Dendritic cell treated with granulocyte-macrophage colony-stimulating factor and Interleukin-4, amounts not matched to agents 40 ng/mL and 50 ng/mL, for 4 days (primary cell): ENCODE results near the gene PTGES3.

Experiments
- H3K27ac Mint-ChIP-seq: one replicate; pipeline ENCODE4 v1.8.0; 2022; ENCODE audit warnings: mild to moderate bottlenecking, mixed read lengths
- H3K27me3 Mint-ChIP-seq: one replicate; pipeline ENCODE4 v1.8.0; 2022; ENCODE audit warnings: mild to moderate bottlenecking, mixed read lengths
- H3K36me3 Mint-ChIP-seq: one replicate; pipeline ENCODE4 v1.8.0; 2022; ENCODE audit warnings: low read depth, mixed read lengths
- H3K4me1 Mint-ChIP-seq: one replicate; pipeline ENCODE4 v1.8.0; 2022; ENCODE audit warnings: low read depth, mixed read lengths
- H3K4me3 Mint-ChIP-seq: one replicate; pipeline ENCODE4 v1.8.0; 2022; ENCODE audit warnings: mild to moderate bottlenecking, moderate library complexity, mixed read lengths
- H3K9me3 Mint-ChIP-seq: one replicate; pipeline ENCODE4 v1.8.0; 2022; ENCODE audit warnings: mixed read lengths
- intact Hi-C: fragments of 100-400 bp; cut with micrococcal nuclease; formaldehyde crosslinking; loops from one replicate; pipeline ENCODE4 v1.15.0; 2022

PTGES3 gene

DNA sequence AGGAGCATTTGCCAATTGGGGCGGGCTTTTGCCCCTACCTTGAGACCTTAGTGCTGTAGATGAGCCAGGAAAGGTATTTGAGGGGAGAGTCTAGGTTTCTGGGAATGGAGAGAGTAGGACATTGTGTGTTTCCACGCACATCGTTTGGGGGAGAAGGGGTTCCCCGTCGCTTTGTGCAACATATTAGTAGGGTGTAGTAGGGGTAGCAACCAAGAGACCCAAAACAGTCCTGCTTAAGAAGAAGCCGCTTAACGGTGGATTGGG, 694 bp upstream of the PTGES3 start:
- H3K27me3 Mint-ChIP-seq: no peaks in the 10 kb centered on the region
- H3K9me3 Mint-ChIP-seq: no peaks in the 10 kb centered on the region
- H3K36me3 Mint-ChIP-seq: peaks cover 34% of the 10 kb centered on the region
- peaks cover 24% of the 10 kb centered on the region for H3K4me1 Mint-ChIP-seq
- intact Hi-C loops: loop anchor here (1.0 to 5.0 kb wide), 3 partner anchors 37 to 60 kb away; partner anchors contain the start of gene NACA
- H3K4me3 Mint-ChIP-seq: peak overlapping the region; percentile 99
- peak overlapping the region; percentile 99 for H3K27ac Mint-ChIP-seq

DNA sequence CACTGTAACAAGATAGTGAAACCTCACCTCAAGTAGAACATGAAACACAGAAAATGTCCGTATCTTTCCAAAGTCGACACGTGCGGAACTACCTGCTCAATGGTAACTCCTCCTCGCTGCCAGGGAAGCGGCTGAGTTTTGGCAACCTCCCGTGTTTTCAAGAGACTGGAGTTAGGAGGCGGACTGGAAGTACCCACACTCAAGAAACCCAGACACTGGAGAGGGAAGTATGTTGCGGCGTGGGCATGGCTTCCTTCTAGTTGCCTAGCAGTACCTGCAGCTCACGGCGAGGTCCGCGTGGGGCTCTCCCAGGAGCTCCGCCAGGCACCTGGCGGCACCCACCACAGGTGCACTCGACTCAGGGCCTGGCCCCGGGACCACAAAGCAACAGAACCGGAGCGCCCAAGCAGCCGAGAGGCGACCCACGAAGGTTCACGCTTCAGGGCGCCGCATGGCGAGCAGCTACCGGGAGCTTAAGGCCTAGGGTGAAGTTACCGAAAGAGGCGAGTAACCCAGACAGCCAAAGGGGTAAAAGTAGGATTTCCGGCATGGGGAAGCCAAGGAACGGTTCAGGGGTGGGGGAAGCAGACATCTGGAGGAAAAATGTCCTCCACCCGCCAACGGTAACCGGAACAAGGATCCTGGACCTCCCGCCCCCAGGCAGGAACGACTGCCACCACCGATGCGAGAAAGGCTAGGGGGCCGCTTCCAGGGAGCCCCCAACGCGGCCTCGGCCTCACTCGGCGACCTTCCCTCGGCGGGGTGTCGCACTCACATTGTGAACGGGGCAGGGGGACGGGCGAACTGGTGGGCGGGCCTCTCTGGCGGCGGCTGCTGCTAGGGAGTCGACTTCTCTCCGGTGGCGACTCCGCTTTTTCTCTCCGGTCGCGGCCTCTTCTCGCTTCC, 608 bp downstream of the PTGES3 start:
- peak overlapping the region; percentile 99 for H3K4me3 Mint-ChIP-seq
- H3K9me3 Mint-ChIP-seq: no peaks in the 10 kb centered on the region
- H3K27ac Mint-ChIP-seq: peak overlapping the region; percentile 99
- H3K4me1 Mint-ChIP-seq: peaks cover 31% of the 10 kb centered on the region
- intact Hi-C loops: loop anchor here (1.0 to 5.0 kb wide), 3 partner anchors 38 to 61 kb away; partner anchors contain the start of gene NACA
- no peaks in the 10 kb centered on the region for H3K27me3 Mint-ChIP-seq
- peaks cover 40% of the 10 kb centered on the region for H3K36me3 Mint-ChIP-seq

- H3K27ac Mint-ChIP-seq: peak overlapping the region; percentile 99
- peaks cover 51% of the 10 kb centered on the region for H3K4me1 Mint-ChIP-seq
- no peaks in the 10 kb centered on the region for H3K9me3 Mint-ChIP-seq
- peaks cover 65% of the 10 kb centered on the region for H3K36me3 Mint-ChIP-seq
- peak overlapping the region; percentile 99 for H3K4me3 Mint-ChIP-seq
- intact Hi-C loops: loop anchor here (5.0 kb wide), 1 partner anchor 48 kb away; no protein-coding TSS in a partner anchor
- no peaks in the 10 kb centered on the region for H3K27me3 Mint-ChIP-seq
These were observed 3.2 kb downstream of the PTGES3 start for GRCh38 chr12:56684745-56685359.

DNA sequence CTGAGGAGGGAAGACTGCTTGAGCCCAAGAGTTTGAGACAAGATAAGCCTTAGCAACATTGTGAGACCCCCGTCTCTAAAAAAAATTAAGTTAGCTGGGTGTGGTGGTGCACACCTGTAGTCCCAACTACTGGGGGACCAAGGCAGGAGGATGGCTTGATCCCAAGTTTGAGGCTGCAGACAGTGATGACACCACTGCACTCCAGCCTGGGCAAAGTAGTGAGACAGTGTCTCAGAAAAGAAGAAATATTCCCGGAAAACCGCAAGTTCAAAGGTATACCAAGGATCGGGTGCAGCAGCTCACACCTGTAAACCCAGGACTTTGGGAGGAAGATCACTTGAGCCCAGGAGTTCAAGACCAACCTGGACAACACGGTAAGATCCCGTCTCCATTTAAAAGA, 5.8 kb downstream of the PTGES3 start:
- Mint-ChIP-seq H3K36me3 (peaks cover 72% of the 10 kb centered on the region), H3K9me3 (no peaks in the 10 kb centered on the region), H3K27ac (peak overlapping the region; percentile 99), H3K27me3 (no peaks in the 10 kb centered on the region), H3K4me1 (peaks cover 54% of the 10 kb centered on the region), H3K4me3 (no peak overlapping the region)
- intact Hi-C loops: no loop called here

DNA sequence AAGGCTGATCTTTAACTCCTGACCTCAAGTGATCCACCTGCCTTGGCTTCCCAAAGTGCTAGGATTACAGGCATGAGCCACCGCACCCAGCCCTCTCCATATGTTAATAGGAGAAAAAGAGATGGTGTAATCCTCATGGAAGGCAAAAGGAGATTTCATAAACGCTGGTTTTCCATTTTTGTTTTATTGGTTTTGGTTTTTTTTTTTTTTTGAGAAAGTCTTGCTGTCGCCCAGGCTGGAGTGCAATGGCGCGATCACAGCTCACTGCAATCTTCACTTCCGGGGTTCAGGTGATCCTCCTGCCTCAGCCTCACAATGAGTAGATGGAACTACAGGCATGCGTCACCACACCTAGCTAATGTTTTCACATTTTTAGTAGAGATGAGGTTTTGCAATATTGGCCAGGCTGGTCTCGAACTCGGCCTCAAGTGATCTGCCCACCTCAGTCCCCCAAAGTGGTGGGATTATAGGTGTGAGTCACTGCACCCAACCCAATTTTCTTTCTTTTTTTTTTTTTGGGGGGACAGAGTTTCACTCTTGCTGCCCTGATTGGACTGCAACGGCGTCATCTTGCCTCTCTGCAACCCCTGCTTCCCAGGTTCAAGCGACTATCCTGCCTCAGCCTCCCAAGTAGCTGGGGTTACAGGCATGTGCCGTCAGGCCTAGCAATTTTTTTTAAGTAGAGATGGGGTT, 8.1 kb downstream of the PTGES3 start:
- Mint-ChIP-seq H3K4me3 (no peak overlapping the region), H3K9me3 (no peaks in the 10 kb centered on the region), H3K36me3 (peaks cover 60% of the 10 kb centered on the region), H3K4me1 (peaks cover 54% of the 10 kb centered on the region), H3K27ac (peak overlapping the region; percentile 34), H3K27me3 (no peaks in the 10 kb centered on the region)
- intact Hi-C loops: no loop called here

DNA sequence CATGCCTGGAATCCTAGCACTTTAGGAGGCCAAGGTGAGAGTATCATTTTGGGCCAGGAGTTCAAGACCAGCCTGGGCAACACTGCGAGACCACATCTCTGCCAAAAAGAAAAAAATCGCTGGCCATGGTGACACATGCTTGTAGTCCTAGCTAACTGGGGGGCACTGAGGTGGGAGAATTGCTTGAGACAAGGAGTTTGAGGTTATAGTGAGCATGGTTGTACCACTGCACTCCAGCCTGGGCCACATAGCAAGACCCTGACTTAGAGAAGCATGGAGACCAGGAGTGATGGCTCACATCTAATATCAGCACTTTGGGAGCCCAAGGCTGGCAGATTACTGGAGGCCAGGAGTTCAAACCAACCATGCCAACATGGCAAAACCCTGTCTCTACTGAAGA, 9.2 kb downstream of the PTGES3 start:
- Mint-ChIP-seq H3K9me3 (no peaks in the 10 kb centered on the region), H3K36me3 (peaks cover 54% of the 10 kb centered on the region), H3K4me1 (peaks cover 47% of the 10 kb centered on the region), H3K27ac (no peak overlapping the region), H3K4me3 (no peak overlapping the region), H3K27me3 (no peaks in the 10 kb centered on the region)
- intact Hi-C loops: no loop called here

DNA sequence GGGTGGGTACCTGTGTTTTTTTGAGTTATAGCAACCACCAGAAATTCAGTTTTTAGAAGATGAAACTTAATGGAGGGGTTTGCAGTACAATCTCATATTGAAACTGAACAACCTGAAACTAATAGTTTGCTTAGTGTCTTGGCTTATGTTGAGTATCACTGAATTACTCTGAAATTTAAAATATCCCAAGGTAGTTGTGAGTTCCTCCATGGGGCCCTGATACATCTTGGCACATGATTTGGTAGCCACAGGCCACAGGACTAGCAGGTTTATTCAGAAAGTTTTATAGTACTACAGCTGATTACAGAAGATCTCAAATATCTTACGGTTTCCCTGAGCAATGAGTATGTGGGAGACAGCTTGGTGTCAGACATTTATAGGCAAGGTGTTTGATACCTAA, 10.4 kb downstream of the PTGES3 start:
- Mint-ChIP-seq H3K27ac (no peak overlapping the region), H3K4me3 (no peak overlapping the region), H3K9me3 (no peaks in the 10 kb centered on the region)

GRCh38 chr12:56676851-56677580, 11.1 kb downstream of the PTGES3 start:
- intact Hi-C loops: no loop called here
- Mint-ChIP-seq H3K27me3 (no peaks in the 10 kb centered on the region), H3K27ac (no peak overlapping the region), H3K36me3 (peaks cover 59% of the 10 kb centered on the region), H3K9me3 (no peaks in the 10 kb centered on the region), H3K4me3 (no peak overlapping the region), H3K4me1 (peaks cover 39% of the 10 kb centered on the region)

More for the DNA sequence above, 10.4 kb downstream of the PTGES3 start:
- H3K27me3 Mint-ChIP-seq: no peaks in the 10 kb centered on the region
- peaks cover 59% of the 10 kb centered on the region for H3K36me3 Mint-ChIP-seq
- peaks cover 45% of the 10 kb centered on the region for H3K4me1 Mint-ChIP-seq
- intact Hi-C loops: no loop called here

GRCh38 chr12:56671608-56672007, 16.5 kb downstream of the PTGES3 start:
- H3K4me3 Mint-ChIP-seq: no peak overlapping the region
- no peak overlapping the region for H3K27ac Mint-ChIP-seq
- peaks cover 80% of the 10 kb centered on the region for H3K36me3 Mint-ChIP-seq
- intact Hi-C loops: no loop called here
- peaks cover 13% of the 10 kb centered on the region for H3K4me1 Mint-ChIP-seq
- H3K27me3 Mint-ChIP-seq: no peaks in the 10 kb centered on the region
- no peaks in the 10 kb centered on the region for H3K9me3 Mint-ChIP-seq

GRCh38 chr12:56670836-56671235, 17.2 kb downstream of the PTGES3 start:
- Mint-ChIP-seq H3K36me3 (peaks cover 82% of the 10 kb centered on the region), H3K9me3 (no peaks in the 10 kb centered on the region), H3K4me3 (no peak overlapping the region), H3K27me3 (no peaks in the 10 kb centered on the region), H3K4me1 (peaks cover 8% of the 10 kb centered on the region), H3K27ac (no peak overlapping the region)
- intact Hi-C loops: no loop called here

- Mint-ChIP-seq H3K27me3 (no peaks in the 10 kb centered on the region), H3K4me1 (peaks cover 4% of the 10 kb centered on the region), H3K9me3 (no peaks in the 10 kb centered on the region), H3K27ac (no peak overlapping the region), H3K4me3 (no peak overlapping the region), H3K36me3 (peaks cover 96% of the 10 kb centered on the region)
- intact Hi-C loops: no loop called here
These were observed 20.0 kb downstream of the PTGES3 start for GRCh38 chr12:56668197-56668457.

- no peak overlapping the region for H3K4me3 Mint-ChIP-seq
- no peak overlapping the region for H3K27ac Mint-ChIP-seq
- peaks cover 19% of the 10 kb centered on the region for H3K4me1 Mint-ChIP-seq
- H3K36me3 Mint-ChIP-seq: peaks cover 52% of the 10 kb centered on the region
- no peaks in the 10 kb centered on the region for H3K27me3 Mint-ChIP-seq
- intact Hi-C loops: no loop called here
- no peaks in the 10 kb centered on the region for H3K9me3 Mint-ChIP-seq
These were observed 26.0 kb downstream of the PTGES3 start for GRCh38 chr12:56661979-56662638.

DNA sequence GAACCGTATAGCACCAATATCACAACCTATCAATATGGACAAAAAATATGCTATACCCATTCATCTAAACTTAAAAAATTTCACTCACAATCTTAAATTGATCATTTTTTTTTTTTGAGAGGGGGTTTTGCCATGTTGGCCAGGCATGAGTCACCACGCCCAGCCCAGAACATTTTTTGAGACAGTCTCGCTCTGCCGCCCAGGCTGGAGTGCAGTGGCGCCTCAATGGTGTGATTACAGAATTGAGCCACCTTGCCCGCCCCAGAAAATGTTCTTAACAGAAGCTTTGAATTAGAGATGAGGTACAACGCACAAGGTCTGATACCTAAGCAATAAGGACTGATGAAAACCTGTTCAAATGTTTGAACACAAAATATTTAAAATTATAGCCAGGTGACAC, 26.5 kb downstream of the PTGES3 start:
- intact Hi-C loops: no loop called here
- Mint-ChIP-seq H3K4me1 (peaks cover 19% of the 10 kb centered on the region), H3K4me3 (no peak overlapping the region), H3K27me3 (no peaks in the 10 kb centered on the region), H3K36me3 (peaks cover 47% of the 10 kb centered on the region), H3K27ac (no peak overlapping the region), H3K9me3 (no peaks in the 10 kb centered on the region)
